SK-N-MC (cell line): ENCODE results near the gene MAGI2.

ENCODE experiments used
- EZH2 ChIP-seq: fragments of 200-600 bp; sonication (generic); IDR thresholded peaks from one replicate; pipeline ENCODE4 v1.6.1; 2017; ENCODE audit warnings: antibody characterized with exemption
- POLR2AphosphoS5 ChIP-seq: IDR thresholded peaks from 2 replicates; pipeline ENCODE4 v1.6.1; 2012; ENCODE audit warnings: mild to moderate bottlenecking, low read depth, low read length, borderline replicate concordance

GRCh38 chr7:78203042-78203720, 1250.3 kb downstream of the MAGI2 start:
- no peak for TF ChIP-seq EZH2
- TF ChIP-seq POLR2AphosphoS5 = no peak
